ENCODE data around the gene RAMP3.

- TF ChIP-seq CTCF (conservative IDR thresholded peaks at IDR 0.05) (no peak), EZH2 (IDR thresholded peaks at IDR 0.05; ENCODE audit: low read depth) (no peak)
Measured at GRCh38 chr7:45187946-45188411, 30.4 kb downstream of the RAMP3 start.
